ENCODE results near the gene SLC47A2. TPM values are rescaled to one million over a fixed set of nuclear protein-coding genes. Genes with fewer than 3 reads are reported as not detected.

The SLC47A2 gene
- total and polyA plus RNA-seq, 9 of the 15 experiments (the other 6 are each of a cell fraction or from before 2014, with no cell fraction given), result not detected

DNA sequence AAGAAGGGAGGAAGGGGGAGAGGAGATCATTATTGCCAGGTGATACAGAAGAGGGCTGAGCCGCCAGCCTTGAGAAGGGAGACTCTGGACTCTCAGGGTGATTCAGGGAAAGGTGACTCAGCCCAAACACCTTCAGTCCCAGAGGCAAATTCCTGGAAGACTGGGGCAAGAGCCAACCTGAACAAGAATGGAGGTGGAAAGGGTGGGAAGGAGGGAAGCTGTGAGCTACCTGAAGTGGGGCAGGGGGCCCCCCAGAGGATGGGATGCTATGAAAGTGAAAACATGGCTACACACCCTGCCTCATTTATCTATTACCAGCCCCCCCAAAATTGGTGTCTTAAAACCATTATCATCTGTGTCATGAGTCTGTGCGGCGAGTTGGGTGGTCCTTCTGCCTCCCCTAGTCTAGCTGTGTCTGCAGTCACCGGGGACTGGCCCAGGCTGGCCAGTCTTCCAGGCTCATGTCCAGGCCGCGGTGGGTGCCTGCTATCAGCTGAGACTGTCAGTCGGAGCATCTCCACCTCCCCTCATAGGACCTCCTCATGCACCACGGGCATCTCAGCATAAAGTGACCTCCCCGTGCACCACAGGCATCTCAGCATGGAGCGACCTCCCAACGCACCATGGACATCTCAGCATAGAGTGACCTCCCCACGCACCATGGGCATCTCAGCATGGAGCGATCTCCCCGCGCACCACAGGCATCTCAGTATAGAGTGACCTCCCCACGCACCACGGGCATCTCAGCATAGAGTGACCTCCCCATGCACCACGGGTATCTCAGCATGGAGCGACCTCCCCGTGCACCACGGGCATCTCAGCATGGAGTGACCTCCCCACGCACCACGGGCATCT lies 3.2 kb upstream of the SLC47A2 start:
- H3K27ac ChIP-seq (ENCODE audit: extremely low read depth, low read depth, low read length), result no peak overlapping the region
- in situ Hi-C loops (cut with MboI), result no loop called here
- no peak for TF ChIP-seq MYC (IDR thresholded peaks at IDR 0.05; ENCODE audit: low read depth, low read length)
- no peak for TF ChIP-seq MYC (CRISPR knock-in tag; IDR thresholded peaks at IDR 0.05; ENCODE audit: borderline replicate concordance, low read depth)
- TF ChIP-seq, protein P1, sequence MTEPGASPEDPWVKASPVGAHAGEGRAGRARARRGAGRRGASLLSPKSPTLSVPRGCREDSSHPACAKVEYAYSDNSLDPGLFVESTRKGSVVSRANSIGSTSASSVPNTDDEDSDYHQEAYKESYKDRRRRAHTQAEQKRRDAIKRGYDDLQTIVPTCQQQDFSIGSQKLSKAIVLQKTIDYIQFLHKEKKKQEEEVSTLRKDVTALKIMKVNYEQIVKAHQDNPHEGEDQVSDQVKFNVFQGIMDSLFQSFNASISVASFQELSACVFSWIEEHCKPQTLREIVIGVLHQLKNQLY (CRISPR knock-in tag; conservative IDR thresholded peaks at IDR 0.05), result no peak
- TF ChIP-seq, protein P2, sequence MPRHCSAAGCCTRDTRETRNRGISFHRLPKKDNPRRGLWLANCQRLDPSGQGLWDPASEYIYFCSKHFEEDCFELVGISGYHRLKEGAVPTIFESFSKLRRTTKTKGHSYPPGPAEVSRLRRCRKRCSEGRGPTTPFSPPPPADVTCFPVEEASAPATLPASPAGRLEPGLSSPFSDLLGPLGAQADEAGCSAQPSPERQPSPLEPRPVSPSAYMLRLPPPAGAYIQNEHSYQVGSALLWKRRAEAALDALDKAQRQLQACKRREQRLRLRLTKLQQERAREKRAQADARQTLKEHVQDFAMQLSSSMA (CRISPR knock-in tag; IDR thresholded peaks at IDR 0.05), result no peak
- TF ChIP-seq PATZ1 (CRISPR knock-in tag; IDR thresholded peaks at IDR 0.05; ENCODE audit: borderline replicate concordance), result no peak
- TF ChIP-seq ZNF318 (IDR thresholded peaks at IDR 0.05; ENCODE audit: borderline replicate concordance in 1 of 2, low read depth in 1 of 2), result no peak
- no peak for ATAC-seq
- no peak for DNase-seq (ENCODE audit: extremely low read depth in 1 of 4, low spot score in 3 of 4)
- H3K4me1 ChIP-seq (replicated peaks in 1 of 2; ENCODE audit: control insufficient read depth in 2 of 2, insufficient read depth in 2 of 2, low read length in 2 of 2), result peaks cover 0 to 1% of the 10 kb centered on the region in 2 experiments; a peak in 1 of 5 replicates
- no peak overlapping the region for H3K4me2 ChIP-seq (ENCODE audit: insufficient read depth, low read length)
- ChIA-PET POLR2A (no interaction called here), CTCF (ENCODE audit: low intra/inter-chr PET ratio) (no interaction called here)
- no peaks in the 10 kb centered on the region for H3K9me1 ChIP-seq (ENCODE audit: control insufficient read depth, insufficient read depth, low read length)
- H3K4me3 ChIP-seq, result no peak overlapping the region
- no peaks in the 10 kb centered on the region for H3K36me3 ChIP-seq (ENCODE audit: control insufficient read depth, insufficient read depth, low read length)
- intact Hi-C loops (cut with micrococcal nuclease), result no loop called here
- H2AFZ ChIP-seq (ENCODE audit: low read depth, low read length), result no peak overlapping the region
- peaks cover 0 to 44% of the 10 kb centered on the region in 2 experiments; a peak in 2 of 5 replicates for H3K27me3 ChIP-seq (ENCODE audit: control insufficient read depth in 2 of 2, insufficient read depth in 2 of 2, low read length in 2 of 2)
- no peaks in the 10 kb centered on the region for H3K79me2 ChIP-seq (ENCODE audit: control insufficient read depth, insufficient read depth, low read length)
- WGBS (ENCODE audit: insufficient coverage, low coverage, missing lambda C conversion rate), result 0% methylated on average over 16 of the region's 23 CpGs
- no peaks in the 10 kb centered on the region for H4K20me1 ChIP-seq (replicated peaks; ENCODE audit: control insufficient read depth, insufficient read depth, low read length)
- no peak for FAIRE-seq
- H3K9ac ChIP-seq (ENCODE audit: insufficient read depth in 1 of 2, low read depth in 2 of 2, low read length in 2 of 2), result no peak overlapping the region
- no peaks in the 10 kb centered on the region for H3K9me3 ChIP-seq (replicated peaks; ENCODE audit: control insufficient read depth, insufficient read depth, low read depth, low read length)
- no TSS peak for BruUV-seq (replicated peaks)
